HG03108 (cell line): Measurements from ENCODE around the gene SUGCT.
"Not testable (repeated sequence)": the region's sequence is repeated elsewhere in the genome, so short reads cannot be mapped to it uniquely, and the experiment has no call there.

Source experiments
- ATAC-seq: cut with Tn5 transposase; IDR thresholded peaks from one replicate; pipeline ENCODE4 v1.9.1; 2021; ENCODE audit warnings: moderate library complexity; ENCODE audit not compliant: unreplicated experiment

The SUGCT gene

DNA sequence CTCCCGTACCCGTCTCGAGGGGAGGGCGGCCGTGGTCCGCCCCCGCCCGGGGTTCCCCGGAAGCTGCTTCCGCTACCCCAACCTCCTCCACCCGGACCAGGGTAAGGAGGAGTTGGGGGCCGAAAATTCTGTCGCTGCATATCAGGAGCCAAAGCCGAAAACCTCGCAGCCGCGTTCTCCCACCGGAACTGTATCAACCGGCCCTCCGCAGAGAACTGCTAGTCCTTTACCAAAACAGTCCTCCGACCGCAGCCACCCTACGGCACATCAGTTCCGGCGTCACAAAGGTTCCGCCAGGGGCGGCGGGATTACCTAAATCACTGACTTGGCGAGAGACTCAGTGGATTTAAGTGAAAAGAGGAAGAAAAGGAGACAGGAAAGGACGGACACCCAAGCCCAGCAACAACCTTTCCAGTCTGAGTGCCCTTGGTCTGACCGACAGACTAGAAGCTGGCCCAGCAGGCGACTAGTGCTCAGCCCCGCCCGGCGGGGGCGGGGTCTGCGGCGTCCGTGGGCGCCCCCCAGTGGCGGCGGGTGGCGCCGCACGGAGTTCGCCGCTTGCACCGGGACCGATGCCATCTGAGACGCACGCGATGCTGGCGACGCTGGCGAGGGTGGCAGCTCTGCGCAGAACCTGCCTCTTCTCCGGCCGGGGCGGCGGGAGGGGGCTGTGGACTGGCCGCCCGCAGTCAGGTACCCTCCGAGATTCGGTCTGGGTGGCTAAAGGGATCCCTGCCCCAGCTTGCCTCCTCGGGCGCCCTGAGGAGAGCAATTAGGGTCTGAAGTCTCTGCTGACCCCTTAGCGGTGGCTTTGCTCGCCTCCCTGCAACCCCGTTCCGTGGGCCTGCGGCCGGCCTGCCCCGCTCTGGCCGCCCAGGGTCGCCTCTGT, at the start of gene SUGCT, which contains the start of gene MPLKIP:
Gene SUGCT (plus strand): TSS at position 578 of the 889 bp plus-strand sequence.
Gene MPLKIP (minus strand): TSS at position 195 of the 889 bp plus-strand sequence. CDS start 55 bp downstream, at position 140.
- peak; percentile 89 for ATAC-seq

- ATAC-seq = no peak
Measured at GRCh38 chr7:40092182-40092581, 42.6 kb upstream of the SUGCT start.

DNA sequence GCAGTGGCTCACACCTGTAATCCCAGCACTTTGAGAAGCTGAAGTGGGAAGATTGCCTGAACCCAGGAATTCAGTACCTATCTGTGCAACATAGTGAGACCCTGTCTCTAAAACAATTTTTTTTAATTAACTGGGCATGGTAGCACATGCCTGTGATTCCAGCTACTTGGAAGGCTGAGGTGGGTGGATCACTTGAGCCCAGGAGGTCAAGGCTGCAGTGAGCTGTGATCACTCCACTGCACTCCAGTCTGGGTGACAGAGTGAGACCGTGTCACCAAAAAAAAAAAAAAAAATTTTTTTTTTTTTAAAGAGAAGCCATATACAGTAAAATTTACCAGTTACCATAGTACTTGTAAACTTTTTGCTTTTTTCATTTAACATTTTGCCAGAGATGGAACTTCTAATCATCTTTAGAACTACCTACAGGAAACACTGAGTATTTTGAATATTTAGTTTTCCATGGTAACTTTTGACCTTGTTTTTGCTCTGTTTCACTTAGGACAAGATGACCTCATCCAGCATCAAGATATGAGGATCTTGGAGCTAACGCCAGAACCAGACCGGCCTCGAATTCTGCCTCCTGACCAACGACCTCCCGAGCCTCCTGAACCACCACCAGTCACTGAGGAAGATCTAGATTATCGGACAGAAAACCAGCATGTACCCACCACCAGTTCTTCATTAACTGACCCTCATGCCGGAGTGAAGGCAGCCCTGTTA, 41.0 kb upstream of the SUGCT start:
- no peak for ATAC-seq

DNA sequence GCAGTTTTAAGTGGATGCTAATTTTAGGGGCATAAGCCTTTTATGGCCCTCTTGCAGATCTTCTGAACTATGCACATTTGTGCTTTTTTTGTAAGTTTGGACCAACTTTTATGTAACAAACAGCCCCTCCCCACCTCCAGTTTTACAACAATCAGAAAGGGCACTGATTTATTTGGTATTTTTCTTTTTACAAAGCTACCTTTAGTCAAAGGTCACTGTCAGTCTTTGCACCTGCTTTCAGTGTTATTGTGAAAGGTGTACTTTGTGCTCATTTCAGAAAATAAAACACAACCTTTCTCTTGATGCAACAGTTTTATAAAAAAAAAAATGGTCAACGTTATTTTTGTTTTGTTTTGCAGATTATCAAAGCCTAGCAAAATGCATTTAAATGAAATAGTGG, 39.6 kb upstream of the SUGCT start:
- no peak for ATAC-seq

DNA sequence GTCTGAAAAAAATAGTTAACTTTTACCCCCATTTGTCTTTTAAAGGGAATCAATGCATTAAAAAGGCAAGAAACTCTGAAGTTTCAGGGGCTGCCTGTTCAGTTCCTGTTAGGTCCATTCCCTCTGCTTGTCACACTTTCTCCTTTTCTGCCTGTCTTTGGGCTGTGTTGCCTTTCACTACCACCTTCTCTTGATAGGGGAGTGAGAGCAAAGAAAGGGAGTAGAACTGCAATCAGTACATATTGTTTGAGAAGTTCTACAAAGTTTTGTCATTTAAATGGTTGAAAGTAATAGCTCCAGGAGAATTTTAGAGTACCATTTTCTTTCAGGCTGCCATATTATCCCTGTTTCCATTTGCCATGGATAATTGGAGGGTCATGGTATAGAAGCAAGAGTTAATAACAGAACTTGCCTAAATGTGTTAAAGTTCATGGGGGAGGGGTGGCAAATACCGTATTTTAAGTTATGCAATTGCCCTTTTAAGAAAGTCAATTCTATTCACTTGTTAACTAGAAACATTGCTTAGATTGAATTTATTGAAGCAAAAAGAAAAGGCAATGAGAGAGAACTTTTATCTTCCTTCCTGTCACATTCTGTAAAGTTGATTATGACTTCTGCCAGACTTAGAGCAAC, 39.0 kb upstream of the SUGCT start:
- no peak for ATAC-seq

GRCh38 chr7:40097728-40098127, 37.1 kb upstream of the SUGCT start:
- ATAC-seq = no peak

GRCh38 chr7:40098810-40099209, 36.0 kb upstream of the SUGCT start:
- ATAC-seq = no peak

DNA sequence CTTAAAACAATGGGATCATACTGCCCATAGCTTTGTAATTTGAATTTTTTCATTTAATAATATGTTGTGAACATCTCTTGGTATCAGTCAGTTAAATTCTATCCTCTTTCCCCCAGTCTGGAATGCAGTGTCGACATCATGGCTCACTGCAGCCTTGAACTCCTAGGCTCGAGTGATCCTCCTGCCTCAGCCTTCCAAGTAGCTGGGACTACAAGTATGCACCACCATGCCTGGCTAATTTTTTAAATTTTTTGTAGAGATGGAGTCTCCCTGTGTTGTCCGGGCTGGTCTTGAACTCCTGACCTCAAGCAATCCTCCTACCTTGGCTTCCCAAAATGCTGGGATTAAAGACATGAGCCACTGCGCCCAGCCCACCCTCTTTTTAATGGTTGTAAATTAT, 35.0 kb upstream of the SUGCT start:
- no peak for ATAC-seq

DNA sequence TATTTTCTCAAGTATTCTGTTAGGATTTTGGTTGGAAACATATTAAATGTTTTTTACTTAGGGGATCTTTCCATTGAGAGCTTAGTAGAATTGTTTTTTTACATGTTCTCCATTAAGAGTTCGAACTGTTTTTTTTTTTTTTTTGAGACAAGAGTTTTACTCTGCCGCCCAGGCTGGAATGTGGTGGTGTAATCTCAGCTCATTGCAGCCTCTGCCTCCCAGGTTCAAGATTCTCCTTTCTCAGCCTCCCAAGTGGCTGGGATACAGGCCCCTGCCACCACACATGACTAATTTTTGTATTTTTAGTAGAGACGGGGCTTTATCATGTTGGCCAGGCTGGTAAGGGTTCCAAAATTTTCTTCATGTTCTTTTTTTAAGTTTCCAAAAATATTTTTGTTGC, 33.6 kb upstream of the SUGCT start:
- ATAC-seq = no peak

DNA sequence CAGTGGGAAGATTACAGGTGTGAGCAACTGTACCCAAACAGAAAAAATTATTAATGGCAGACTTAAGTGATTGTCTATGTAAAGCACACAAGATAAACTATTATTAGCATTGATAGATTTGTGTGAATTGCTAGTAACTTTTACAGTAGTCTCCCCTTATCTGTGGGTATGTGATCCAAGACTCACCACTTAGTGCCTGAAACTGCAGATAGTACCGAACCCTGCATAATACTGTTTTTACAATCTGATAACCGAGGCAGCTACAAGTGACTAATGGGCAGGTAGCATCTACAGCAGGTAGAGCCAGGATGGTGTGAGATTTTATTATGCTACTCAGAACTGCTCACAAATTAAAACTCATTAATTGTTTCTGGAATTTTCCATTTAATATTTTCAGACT, 31.9 kb upstream of the SUGCT start:
- no peak for ATAC-seq

DNA sequence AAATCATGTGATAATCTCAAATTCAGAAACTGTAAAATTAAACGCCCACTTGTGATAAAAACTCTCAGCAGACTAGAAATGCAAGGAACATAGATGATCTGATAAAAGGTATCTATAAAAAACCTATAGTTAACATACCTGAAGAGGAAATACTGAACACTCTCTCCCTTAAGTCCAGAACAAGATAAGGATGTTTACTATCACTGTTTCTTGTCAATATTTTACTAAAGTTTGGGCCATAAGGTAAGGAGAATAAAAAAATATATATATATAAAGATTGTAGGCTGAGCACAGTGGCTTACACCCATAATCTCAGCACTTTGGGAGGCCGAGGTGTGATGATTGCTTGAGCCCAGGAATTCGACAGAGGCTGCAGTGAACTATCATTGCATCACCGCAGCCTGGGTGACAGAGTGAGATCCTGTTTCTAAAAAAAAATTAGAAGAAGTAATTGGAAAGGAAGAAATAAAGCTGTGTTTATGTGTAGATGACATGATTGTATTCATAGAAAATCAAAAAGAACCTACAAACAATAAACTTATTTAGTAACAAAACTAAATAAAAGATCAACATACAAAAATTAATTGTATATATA, 28.8 kb upstream of the SUGCT start:
- no peak for ATAC-seq

- ATAC-seq = no peak
Measured at GRCh38 chr7:40115936-40116335, 18.9 kb upstream of the SUGCT start.

- ATAC-seq = not testable (repeated sequence)
Measured at GRCh38 chr7:40117199-40117598, 17.6 kb upstream of the SUGCT start.

GRCh38 chr7:40118201-40118600, 16.6 kb upstream of the SUGCT start:
- not testable (repeated sequence) for ATAC-seq

DNA sequence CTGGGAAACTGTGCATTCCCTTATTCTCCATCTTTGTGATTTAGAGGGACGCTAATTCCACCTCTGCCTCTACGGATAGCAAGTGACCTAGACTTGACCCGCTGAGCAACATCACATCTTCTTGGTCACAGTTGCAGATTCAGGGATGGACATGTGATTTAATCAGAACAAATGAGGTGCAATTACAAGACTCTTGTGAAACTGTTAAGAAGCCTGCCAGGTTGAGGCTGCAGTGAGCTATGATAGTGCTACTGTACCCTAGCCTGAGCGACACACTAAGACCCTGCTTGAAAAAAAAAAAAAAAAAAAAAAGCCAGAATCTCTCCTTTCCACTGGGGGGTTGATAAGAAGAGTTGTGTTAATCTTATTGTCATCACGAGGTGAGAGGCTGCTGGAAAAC, 14.8 kb upstream of the SUGCT start:
- ATAC-seq = no peak

- not testable (repeated sequence) for ATAC-seq
Measured at GRCh38 chr7:40122100-40122939, 12.5 kb upstream of the SUGCT start.

GRCh38 chr7:40122940-40123254, 11.9 kb upstream of the SUGCT start:
- no peak for ATAC-seq

DNA sequence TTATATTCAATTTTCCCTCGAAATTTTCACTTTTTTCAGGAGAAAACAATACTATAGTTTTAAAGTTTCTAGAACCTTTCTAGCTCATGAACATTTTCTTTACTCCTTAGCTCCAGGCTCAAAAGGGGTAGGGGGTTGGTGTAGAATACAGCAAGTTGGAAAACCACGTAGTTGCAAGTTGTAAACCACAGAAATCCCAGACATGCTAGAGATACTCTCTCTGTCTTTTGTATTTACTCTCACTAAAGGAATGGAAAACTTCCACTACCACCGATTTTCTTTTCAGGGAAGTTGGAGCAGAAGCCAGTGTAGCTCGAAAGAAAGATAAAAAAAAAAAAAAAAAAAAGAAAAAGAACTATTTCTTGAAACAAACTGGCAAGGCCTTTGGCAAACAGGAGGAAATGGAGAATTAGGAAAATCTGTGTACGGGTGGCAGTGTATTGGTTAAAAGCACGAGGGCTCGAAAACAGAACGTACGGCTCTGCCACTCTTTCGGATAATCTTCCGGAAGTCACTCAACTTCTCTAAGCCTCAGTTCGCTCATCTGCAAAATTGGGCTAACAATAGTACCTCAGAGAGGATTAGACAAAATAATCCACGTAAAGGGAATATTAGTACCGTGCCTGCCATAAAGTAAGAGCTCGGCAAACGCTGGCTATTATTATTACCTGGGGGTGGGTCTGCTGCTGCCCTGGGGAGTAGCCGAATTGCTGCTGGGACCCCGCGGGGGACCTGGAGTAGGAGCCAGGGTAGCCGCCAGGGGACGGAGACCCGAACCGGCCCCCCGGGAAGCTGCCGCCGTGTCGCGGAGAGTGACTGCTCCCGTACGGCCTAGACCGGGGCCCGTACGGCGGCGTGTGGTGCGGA, 1.0 kb upstream of the SUGCT start:
- ATAC-seq = no peak

GRCh38 chr7:40135317-40135610, 459 bp downstream of the SUGCT start:
- ATAC-seq = no peak

- ATAC-seq = no peak
Measured at GRCh38 chr7:40137563-40137962, 2.8 kb downstream of the SUGCT start.
